UCSD-AML1 (cell line): ENCODE results near the gene EFR3B.

ENCODE experiments used
- DNase-seq: peaks from one replicate; lab custom pipeline; 2025; ENCODE audit not compliant: unreplicated experiment; lab: John Stamatoyannopoulos, UW

EFR3B gene

GRCh38 chr2:25177211-25177611, 135.3 kb downstream of the EFR3B start:
- DNase-seq = no peak

GRCh38 chr2:25178976-25179375, 137.1 kb downstream of the EFR3B start:
- DNase-seq = no peak

DNA sequence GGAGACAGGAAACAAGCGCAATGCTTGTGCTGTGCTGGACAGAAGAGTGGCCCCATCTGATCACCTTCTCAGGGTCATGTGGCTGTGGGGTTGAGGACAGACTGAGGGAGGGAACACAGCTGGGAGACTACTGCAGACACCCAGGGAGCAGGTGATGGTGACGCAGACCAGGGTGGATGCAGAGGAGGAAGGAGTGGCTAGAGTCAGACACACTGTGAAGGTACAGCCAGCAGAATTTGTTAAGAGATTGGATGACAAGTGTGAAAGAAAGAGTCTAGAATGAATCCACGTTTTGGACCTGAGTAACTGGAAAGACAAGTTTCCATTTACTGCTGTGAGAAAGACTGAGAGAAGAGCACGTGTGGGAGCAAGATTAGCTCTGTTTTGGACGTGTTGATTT, 142.4 kb downstream of the EFR3B start:
- DNase-seq = no peak

DNA sequence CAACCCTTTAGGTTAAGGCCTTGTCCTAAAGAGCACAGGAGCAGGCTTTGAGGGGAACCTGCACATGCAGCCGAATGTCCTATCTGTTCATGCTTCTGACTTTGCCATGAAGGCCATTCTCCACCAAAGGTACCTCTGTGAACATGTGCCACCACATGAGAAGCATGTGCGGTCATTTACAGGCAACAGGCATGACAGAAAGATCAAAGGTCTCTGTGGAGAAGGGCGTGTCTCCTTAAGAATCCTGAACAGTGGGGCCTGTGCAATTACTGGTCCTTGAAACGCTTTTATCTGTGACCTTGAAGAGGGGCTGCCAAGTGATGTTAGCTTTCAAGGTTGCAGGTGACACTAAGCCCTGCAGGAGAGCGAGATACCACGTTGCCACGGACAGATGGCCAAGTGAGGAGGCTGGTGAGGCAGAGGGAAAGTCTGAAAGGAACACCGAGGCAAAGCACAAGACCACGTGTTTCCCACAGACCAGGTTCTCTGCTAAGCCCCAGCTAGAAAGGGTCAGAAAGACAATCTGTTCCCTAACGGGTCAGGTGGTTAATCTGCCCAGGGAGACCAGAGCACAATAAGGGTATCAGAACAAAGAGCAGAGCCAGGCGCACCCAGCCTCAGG, 146.0 kb downstream of the EFR3B start:
- DNase-seq = no peak

- no peak for DNase-seq
Observed at GRCh38 chr2:25188405-25188804, 146.5 kb downstream of the EFR3B start.

- no peak for DNase-seq
Observed at GRCh38 chr2:25190536-25190935, 148.7 kb downstream of the EFR3B start.

DNA sequence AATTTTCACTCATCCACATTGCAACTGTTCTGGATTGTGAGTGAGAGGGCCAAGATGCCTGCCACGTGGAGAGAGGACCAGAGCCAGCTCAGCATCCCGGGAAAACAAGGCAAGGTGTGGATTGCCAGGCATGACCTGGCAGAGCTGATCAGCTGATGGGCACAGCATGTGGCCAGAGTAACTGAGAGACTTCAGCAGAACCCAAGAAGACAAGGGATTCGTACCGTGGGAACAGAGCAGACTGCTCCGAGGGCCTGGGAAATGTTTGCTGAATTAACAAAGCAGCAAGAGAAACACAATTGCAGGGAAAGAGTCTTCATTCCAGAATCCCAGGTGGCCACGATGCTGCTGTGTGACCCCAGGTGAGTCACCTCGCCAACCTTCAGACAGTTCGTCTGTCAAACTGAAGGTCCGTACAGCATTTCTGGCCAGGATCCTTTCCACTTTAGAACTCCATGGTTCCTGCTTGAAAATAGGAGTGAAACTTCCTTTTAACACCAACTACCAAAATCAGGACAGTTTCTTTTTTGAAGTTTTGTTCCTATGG, 152.8 kb downstream of the EFR3B start:
- DNase-seq = no peak

DNA sequence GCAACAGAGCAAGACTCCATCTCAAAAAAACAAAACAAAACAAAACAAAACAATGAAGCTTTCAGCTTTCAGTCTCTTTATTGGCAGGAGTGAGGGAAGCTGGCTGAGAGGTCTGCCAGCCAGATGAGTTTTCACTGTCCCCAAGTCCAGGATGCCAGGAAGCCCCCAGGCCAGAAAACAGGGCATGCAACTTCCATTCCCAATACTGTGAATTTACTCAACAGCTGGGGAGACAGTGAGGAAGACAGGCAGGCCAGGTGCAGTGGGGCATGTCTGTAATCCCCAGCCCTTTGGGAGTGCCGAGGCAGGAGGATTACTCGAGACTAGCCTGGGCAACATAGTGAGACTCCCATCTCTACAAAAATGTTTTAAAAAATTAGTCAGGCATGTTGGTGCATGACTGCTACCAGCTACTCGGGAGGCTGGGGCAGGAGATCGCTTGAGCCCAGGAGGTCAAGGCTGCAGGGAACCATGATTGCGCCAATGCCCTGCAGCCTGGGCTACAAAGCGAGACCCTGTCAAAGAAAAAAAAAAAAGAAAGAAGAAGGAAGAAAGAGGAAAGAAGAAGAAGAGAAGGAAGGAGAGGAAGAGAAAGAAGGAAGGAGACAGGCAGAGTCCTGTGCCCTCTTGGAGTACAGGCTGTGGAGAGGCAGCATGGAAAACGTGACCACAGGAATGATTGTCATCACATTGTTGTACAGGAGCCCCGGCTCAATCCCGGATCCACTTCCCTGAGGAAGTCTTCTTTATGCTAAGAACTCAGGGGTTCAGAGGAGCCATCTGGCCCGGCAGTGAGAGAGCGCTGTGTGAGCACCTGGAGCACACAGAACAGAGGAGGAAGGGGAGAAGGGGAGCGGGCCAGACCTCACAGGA, 155.7 kb downstream of the EFR3B start:
- peak; percentile 44 for DNase-seq

GRCh38 chr2:25198209-25198525, 156.3 kb downstream of the EFR3B start:
- no peak for DNase-seq

DNA sequence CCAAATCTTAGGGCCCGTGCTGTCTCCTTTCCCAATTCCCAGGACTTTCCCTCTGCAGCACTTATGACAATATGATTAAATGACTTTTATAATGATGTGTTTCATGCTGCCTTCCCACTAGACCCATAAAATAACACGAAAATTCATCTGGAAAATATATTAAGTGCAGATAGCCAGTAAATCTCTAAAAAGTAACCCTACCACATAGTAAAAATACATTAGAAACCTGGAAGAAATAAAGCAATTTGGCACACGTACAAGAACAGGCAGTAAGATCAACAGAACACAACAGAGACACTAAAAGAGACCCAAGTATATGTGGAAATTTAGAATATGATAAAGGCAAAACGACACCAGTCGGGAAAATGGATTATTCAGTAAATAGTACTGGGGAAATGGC, 156.7 kb downstream of the EFR3B start:
- DNase-seq = no peak

- DNase-seq = no peak
Observed at GRCh38 chr2:25201265-25201664, 159.4 kb downstream of the EFR3B start.

GRCh38 chr2:25201794-25202193, 159.9 kb downstream of the EFR3B start:
- no peak for DNase-seq

DNA sequence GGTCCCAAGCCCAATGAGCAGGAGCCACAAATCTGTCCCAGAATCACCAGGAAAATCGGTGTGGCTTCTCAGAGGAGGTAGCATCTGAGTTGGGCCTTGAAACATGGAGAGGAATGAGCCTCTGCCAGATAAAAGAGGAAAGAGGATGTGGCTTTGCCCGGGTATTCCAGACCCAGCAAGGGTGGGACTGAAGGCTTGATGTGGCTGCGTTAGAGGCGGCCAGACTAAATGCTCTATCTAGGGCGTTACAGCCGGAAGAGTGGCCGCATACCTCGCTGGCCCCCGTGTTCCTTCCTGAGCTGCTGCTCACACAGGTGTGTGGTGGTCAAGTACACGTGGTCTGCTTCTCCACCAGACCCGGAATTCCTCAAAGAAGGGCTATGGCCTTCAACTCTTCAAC, 160.4 kb downstream of the EFR3B start:
- peak; percentile 37 for DNase-seq

- no peak for DNase-seq
Observed at GRCh38 chr2:25204190-25204838, 162.4 kb downstream of the EFR3B start.

DNA sequence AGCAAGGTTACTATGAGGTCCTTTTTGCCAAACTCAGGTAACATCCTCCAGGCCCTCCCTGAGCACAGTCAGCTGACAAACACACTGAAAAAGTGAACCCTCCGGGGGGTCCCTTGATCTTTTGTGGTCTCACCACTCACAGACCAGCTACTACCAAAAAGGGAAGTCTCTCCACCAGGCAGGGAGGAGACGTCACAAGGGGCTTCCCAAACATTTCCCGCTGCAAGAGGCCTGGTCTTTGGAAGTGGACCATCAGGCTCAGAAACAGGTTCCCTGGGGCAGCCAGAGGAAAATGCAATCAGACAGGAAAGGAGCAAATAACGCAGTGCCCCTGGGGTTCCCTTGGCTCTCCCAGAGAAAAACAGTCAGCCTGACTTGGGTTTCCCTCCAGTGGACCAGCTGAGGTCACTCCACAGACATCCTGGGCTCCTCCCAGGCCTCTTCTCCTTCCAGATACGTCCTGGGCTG, 165.2 kb downstream of the EFR3B start:
- DNase-seq = peak; percentile 31
